ENCODE measurements around the gene RUNX3.

DNA sequence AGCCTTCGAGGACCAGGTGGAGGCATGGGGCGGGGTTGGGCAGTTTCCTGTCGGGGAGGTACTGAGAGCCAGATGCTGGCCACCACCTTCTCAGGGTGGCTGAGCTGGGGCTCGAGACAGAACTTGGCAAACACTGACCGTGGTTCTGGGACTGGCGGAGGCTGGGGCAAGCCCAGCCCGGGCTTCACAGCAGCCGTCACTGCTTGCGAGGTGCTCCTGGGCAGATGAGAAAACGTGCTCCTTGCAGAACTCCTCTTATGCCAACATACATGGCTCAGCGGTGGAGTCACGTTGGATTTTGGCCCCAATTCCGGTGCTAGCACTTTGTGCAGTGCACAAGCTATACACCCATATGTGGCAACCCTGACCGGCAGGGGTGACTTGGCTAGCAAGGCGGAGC is 69.2 kb downstream of the RUNX3 start:
- TF ChIP-seq, protein P1, sequence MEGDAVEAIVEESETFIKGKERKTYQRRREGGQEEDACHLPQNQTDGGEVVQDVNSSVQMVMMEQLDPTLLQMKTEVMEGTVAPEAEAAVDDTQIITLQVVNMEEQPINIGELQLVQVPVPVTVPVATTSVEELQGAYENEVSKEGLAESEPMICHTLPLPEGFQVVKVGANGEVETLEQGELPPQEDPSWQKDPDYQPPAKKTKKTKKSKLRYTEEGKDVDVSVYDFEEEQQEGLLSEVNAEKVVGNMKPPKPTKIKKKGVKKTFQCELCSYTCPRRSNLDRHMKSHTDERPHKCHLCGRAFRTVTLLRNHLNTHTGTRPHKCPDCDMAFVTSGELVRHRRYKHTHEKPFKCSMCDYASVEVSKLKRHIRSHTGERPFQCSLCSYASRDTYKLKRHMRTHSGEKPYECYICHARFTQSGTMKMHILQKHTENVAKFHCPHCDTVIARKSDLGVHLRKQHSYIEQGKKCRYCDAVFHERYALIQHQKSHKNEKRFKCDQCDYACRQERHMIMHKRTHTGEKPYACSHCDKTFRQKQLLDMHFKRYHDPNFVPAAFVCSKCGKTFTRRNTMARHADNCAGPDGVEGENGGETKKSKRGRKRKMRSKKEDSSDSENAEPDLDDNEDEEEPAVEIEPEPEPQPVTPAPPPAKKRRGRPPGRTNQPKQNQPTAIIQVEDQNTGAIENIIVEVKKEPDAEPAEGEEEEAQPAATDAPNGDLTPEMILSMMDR (IDR thresholded peaks at IDR 0.05; ENCODE audit: low read depth, low read length, poor library complexity, severe bottlenecking), result no peak
- no peak for TF ChIP-seq EZH2phosphoT487 (IDR thresholded peaks at IDR 0.05; ENCODE audit: borderline replicate concordance, low read length)
